Suprapubic skin (tissue), 4 donors: Measurements from ENCODE around the gene HNF1A. TPM values are rescaled to one million over a fixed set of nuclear protein-coding genes. Genes with fewer than 3 reads are reported as not detected.
A peak's percentile ranks its signal among the peaks of the same experiment; 100 is the strongest.

ENCODE experiments used
- DNase-seq, 2 donors: peaks; one replicate each; pipeline ENCODE4 v3.0.0-alpha.2; 2019; ENCODE audit warnings: low spot score in 2 of 2
- H3K27ac ChIP-seq: fragments of 200-600 bp; sonication (generic); one replicate; pipeline ENCODE4 v1.5.1; 2019
- H3K27me3 ChIP-seq: fragments of 200-600 bp; sonication (generic); one replicate; pipeline ENCODE4 v1.5.1; 2019
- H3K36me3 ChIP-seq: fragments of 200-600 bp; sonication (generic); one replicate; pipeline ENCODE4 v1.5.1; 2019
- H3K4me1 ChIP-seq: fragments of 200-600 bp; sonication (generic); one replicate; pipeline ENCODE4 v1.5.1; 2019
- H3K4me3 ChIP-seq: fragments of 200-600 bp; sonication (generic); one replicate; pipeline ENCODE4 v1.5.1; 2019; ENCODE audit warnings: mild to moderate bottlenecking
- H3K9me3 ChIP-seq: fragments of 200-600 bp; sonication (generic); one replicate; pipeline ENCODE4 v1.5.1; 2019
- EP300 ChIP-seq: sonication (generic); formaldehyde crosslinking; IDR thresholded peaks from one replicate; pipeline ENCODE4 v1.6.1; 2017; ENCODE audit warnings: antibody characterized with exemption
- POLR2A ChIP-seq, 2 donors: fragments of 450-650 bp; IDR thresholded peaks; one replicate each; pipeline ENCODE4 v1.6.1; 2017; ENCODE audit warnings: antibody characterized with exemption in 2 of 2, mild to moderate bottlenecking in 2 of 2, moderate library complexity in 2 of 2
- POLR2AphosphoS5 ChIP-seq, 3 donors: sonication (generic); formaldehyde crosslinking; IDR thresholded peaks; one replicate each; pipeline ENCODE4 v1.6.1; 2017; ENCODE audit warnings: antibody characterized with exemption in 3 of 3
- WGBS: methylation state at CpG from one replicate; pipeline ENCODE4 v1.1.5; 2018; 5-methylcytosine and 5-hydroxymethylcytosine counted together
- total RNA-seq, 4 donors: library from RNA; depleted of rRNA; stranded (reverse); fragments of >200 nt; gene quantifications; one replicate each; pipeline ENCODE4 v1.1.0, GENCODE V29; 2016
- TF ChIP-seq, protein P1 (sequence below), 2 donors: fragments of 200-600 bp in 1 of 2; fragments of 450-650 bp in 1 of 2; sonication (generic) in 1 of 2; IDR thresholded peaks; one replicate each; pipeline ENCODE4 v1.5.1; 2016 to 2019; ENCODE audit warnings: antibody characterized with exemption in 2 of 2, mild to moderate bottlenecking in 1 of 2, moderate library complexity in 1 of 2

The HNF1A gene
- total RNA-seq, 4 donors from 2014 or later, result 0.57 TPM; not detected in 3

- Histone ChIP-seq H3K4me1 (peaks cover 23% of the 10 kb centered on the region), H3K4me3 (no peak overlapping the region), H3K9me3 (no peaks in the 10 kb centered on the region), H3K27me3 (no peaks in the 10 kb centered on the region), H3K27ac (peak overlapping the region; percentile 73), H3K36me3 (no peaks in the 10 kb centered on the region)
- DNase-seq, result peak in 1 of 2 donors; percentile 71
- no peak for TF ChIP-seq POLR2A (IDR thresholded peaks at IDR 0.05)
- TF ChIP-seq, protein P1, sequence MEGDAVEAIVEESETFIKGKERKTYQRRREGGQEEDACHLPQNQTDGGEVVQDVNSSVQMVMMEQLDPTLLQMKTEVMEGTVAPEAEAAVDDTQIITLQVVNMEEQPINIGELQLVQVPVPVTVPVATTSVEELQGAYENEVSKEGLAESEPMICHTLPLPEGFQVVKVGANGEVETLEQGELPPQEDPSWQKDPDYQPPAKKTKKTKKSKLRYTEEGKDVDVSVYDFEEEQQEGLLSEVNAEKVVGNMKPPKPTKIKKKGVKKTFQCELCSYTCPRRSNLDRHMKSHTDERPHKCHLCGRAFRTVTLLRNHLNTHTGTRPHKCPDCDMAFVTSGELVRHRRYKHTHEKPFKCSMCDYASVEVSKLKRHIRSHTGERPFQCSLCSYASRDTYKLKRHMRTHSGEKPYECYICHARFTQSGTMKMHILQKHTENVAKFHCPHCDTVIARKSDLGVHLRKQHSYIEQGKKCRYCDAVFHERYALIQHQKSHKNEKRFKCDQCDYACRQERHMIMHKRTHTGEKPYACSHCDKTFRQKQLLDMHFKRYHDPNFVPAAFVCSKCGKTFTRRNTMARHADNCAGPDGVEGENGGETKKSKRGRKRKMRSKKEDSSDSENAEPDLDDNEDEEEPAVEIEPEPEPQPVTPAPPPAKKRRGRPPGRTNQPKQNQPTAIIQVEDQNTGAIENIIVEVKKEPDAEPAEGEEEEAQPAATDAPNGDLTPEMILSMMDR (IDR thresholded peaks at IDR 0.05), result no peak
- no peak for TF ChIP-seq EP300
- no peak for TF ChIP-seq POLR2AphosphoS5 (IDR thresholded peaks at IDR 0.05)
- WGBS, result 57% methylated on average over 17 of the region's 17 CpGs
These were observed 16.5 kb upstream of the HNF1A start for GRCh38 chr12:120961604-120962531.

- 53% methylated on average over 2 of the region's 2 CpGs for WGBS
- no peaks in the 10 kb centered on the region for H3K9me3 ChIP-seq
- no peak for DNase-seq
- TF ChIP-seq, protein P1 (IDR thresholded peaks at IDR 0.05), result no peak
- TF ChIP-seq POLR2A (IDR thresholded peaks at IDR 0.05) (no peak), EP300 (no peak)
- no peaks in the 10 kb centered on the region for H3K36me3 ChIP-seq
- H3K4me1 ChIP-seq, result peaks cover 23% of the 10 kb centered on the region
- no peaks in the 10 kb centered on the region for H3K27me3 ChIP-seq
- no peak overlapping the region for H3K4me3 ChIP-seq
- H3K27ac ChIP-seq, result peak overlapping the region; percentile 73
These were observed 15.8 kb upstream of the HNF1A start for GRCh38 chr12:120962532-120963020.

DNA sequence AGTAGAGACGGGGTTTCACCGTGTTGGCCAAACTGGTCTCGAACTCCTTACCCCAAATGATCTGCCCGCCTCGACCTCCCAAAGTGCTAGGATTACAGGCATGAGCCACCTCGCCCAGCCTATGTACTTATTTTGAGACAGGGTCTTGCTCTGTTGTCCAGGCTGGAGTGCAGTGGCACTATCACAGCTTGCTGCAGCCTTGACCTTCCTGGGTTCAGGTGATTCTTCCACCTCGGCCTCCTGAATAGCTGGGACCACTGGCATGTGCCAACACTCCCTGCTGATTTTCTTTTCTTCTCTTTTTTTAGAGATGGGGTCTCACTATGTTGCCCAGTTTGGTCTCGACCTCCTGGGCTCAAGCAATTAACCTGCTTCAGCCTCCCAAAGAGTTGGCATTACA, 14.0 kb upstream of the HNF1A start:
- H3K27me3 ChIP-seq, result no peaks in the 10 kb centered on the region
- H3K4me1 ChIP-seq, result peaks cover 23% of the 10 kb centered on the region
- TF ChIP-seq EP300 (no peak), POLR2AphosphoS5 (IDR thresholded peaks at IDR 0.05) (no peak), POLR2A (IDR thresholded peaks at IDR 0.05) (no peak)
- TF ChIP-seq, protein P1 (IDR thresholded peaks at IDR 0.05), result no peak
- DNase-seq, result no peak
- no peaks in the 10 kb centered on the region for H3K36me3 ChIP-seq
- no peaks in the 10 kb centered on the region for H3K9me3 ChIP-seq
- no peak overlapping the region for H3K27ac ChIP-seq
- no peak overlapping the region for H3K4me3 ChIP-seq
- 96% methylated on average over 8 of the region's 8 CpGs for WGBS

- TF ChIP-seq EP300 (no peak), POLR2AphosphoS5 (IDR thresholded peaks at IDR 0.05) (no peak), POLR2A (IDR thresholded peaks at IDR 0.05) (no peak)
- TF ChIP-seq, protein P1 (IDR thresholded peaks at IDR 0.05), result no peak
- Histone ChIP-seq H3K36me3 (no peaks in the 10 kb centered on the region), H3K4me3 (no peak overlapping the region), H3K4me1 (peaks cover 23% of the 10 kb centered on the region), H3K9me3 (no peaks in the 10 kb centered on the region), H3K27ac (no peak overlapping the region), H3K27me3 (no peaks in the 10 kb centered on the region)
- 58% methylated on average over 13 of the region's 13 CpGs for WGBS
- DNase-seq, result no peak
These were observed 12.7 kb upstream of the HNF1A start for GRCh38 chr12:120965534-120966091.

DNA sequence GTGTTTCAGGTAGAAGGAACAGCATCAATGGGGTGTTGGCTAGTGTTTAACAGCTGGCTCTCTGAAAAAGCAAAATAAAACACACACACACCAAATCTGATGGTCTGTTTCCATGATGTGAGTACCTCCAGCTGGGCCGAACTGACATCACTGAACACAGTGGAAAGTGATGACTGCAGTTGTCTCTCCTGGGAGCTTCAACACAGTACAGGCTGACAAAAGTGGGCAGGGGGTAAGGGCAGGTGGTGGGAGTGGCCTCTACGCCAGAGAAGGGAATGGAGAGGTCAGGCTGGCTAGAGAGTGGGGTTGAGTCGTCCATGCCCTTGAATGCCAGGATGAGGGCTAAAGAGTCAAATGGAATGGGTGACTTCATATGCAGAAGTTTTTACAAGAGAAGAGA, 8.0 kb upstream of the HNF1A start:
- no peak for DNase-seq
- no peak overlapping the region for H3K27ac ChIP-seq
- H3K27me3 ChIP-seq, result no peaks in the 10 kb centered on the region
- no peak overlapping the region for H3K4me3 ChIP-seq
- no peaks in the 10 kb centered on the region for H3K36me3 ChIP-seq
- WGBS, result 79% methylated on average over 3 of the region's 3 CpGs
- H3K4me1 ChIP-seq, result no peaks in the 10 kb centered on the region
- no peak for TF ChIP-seq POLR2A (IDR thresholded peaks at IDR 0.05)
- H3K9me3 ChIP-seq, result no peaks in the 10 kb centered on the region
